ENCODE data around the gene ACTL9.

DNA sequence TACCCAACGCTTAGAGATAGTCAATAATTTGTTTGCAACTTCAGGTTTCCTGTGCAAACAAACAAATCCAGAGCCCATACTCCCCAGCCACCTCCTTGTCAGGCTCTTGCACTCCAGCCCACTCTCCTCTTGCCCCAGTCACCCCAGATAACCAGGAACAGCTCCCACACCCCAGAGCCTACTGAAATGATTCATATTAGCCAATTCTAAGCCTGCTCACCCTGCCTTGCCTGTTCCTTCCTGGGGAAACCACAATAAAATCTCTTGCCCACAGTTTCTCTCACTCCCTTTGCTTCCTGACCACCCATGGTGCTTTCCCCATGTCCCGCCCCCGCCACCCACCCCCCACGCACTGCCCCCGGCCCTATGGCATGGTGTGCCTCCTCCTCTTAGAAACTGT, 3.8 kb upstream of the ACTL9 start:
- TF ChIP-seq CTCF (IDR thresholded peaks at IDR 0.05; ENCODE audit: insufficient read depth, low read length) = no peak
- TF ChIP-seq POLR2AphosphoS5 (IDR thresholded peaks at IDR 0.05; ENCODE audit: low read depth) = no peak
- TF ChIP-seq, protein P1, sequence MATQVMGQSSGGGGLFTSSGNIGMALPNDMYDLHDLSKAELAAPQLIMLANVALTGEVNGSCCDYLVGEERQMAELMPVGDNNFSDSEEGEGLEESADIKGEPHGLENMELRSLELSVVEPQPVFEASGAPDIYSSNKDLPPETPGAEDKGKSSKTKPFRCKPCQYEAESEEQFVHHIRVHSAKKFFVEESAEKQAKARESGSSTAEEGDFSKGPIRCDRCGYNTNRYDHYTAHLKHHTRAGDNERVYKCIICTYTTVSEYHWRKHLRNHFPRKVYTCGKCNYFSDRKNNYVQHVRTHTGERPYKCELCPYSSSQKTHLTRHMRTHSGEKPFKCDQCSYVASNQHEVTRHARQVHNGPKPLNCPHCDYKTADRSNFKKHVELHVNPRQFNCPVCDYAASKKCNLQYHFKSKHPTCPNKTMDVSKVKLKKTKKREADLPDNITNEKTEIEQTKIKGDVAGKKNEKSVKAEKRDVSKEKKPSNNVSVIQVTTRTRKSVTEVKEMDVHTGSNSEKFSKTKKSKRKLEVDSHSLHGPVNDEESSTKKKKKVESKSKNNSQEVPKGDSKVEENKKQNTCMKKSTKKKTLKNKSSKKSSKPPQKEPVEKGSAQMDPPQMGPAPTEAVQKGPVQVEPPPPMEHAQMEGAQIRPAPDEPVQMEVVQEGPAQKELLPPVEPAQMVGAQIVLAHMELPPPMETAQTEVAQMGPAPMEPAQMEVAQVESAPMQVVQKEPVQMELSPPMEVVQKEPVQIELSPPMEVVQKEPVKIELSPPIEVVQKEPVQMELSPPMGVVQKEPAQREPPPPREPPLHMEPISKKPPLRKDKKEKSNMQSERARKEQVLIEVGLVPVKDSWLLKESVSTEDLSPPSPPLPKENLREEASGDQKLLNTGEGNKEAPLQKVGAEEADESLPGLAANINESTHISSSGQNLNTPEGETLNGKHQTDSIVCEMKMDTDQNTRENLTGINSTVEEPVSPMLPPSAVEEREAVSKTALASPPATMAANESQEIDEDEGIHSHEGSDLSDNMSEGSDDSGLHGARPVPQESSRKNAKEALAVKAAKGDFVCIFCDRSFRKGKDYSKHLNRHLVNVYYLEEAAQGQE (IDR thresholded peaks at IDR 0.05; ENCODE audit: insufficient replicate concordance, low read depth) = no peak

All from HL-60 (cell line).